ENCODE results near the gene TUBE1.
"Not testable (repeated sequence)": the region's sequence is repeated elsewhere in the genome, so short reads cannot be mapped to it uniquely, and the experiment has no call there.

Gene TUBE1

GRCh38 chr6:112047523-112047922 lies 39.8 kb downstream of the TUBE1 start:
- not testable (repeated sequence) for DNase-seq (ENCODE audit: low read depth, low spot score); H3K36me3 ChIP-seq (ENCODE audit: control insufficient read depth, insufficient read depth, low read length); H3K4me1 ChIP-seq (ENCODE audit: control insufficient read depth, insufficient read depth, low read length); H3K9me3 ChIP-seq (ENCODE audit: control insufficient read depth, insufficient read depth, low read length); H3K4me3 ChIP-seq (ENCODE audit: low read length); H3K27ac ChIP-seq (ENCODE audit: low read length); H3K27me3 ChIP-seq (ENCODE audit: control insufficient read depth, insufficient read depth, low read length)
- no CpG with 5 or more reads among the region's 25 CpGs for WGBS (ENCODE audit: insufficient coverage, insufficient read length)

DNA sequence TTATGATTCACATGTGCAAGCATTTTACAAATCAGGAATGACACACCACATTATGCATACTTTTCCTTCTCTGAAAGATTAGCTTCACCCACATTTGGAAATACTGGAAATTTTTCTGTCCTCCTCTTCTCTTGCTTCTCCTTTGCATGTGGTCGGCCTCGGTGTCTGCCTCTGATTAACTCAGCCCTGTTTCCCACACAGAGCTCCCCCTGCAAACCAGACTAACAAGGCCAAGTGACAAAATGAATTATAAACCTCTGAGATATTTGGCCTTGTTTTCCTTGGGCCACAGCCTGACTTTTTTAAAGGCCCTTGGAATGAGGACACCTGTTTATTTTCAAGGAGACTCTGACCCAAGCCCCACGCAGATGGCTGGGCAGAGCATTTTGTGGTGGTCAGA lies 42.4 kb downstream of the TUBE1 start:
- DNase-seq (ENCODE audit: low read depth, low spot score): no peak
- WGBS (ENCODE audit: insufficient coverage, insufficient read length): no CpG with 5 or more reads among the region's 3 CpGs
- no peaks in the 10 kb centered on the region; the same call in 1 of the 2 replicates for H3K27me3 ChIP-seq (ENCODE audit: control insufficient read depth, insufficient read depth, low read length)
- H3K4me3 ChIP-seq (ENCODE audit: low read length): no peak overlapping the region
- no peaks in the 10 kb centered on the region for H3K9me3 ChIP-seq (ENCODE audit: control insufficient read depth, insufficient read depth, low read length)
- H3K27ac ChIP-seq (ENCODE audit: low read length): no peak overlapping the region
- H3K36me3 ChIP-seq (ENCODE audit: control insufficient read depth, insufficient read depth, low read length): no peaks in the 10 kb centered on the region
- H3K4me1 ChIP-seq (ENCODE audit: control insufficient read depth, insufficient read depth, low read length): no peaks in the 10 kb centered on the region

GRCh38 chr6:112044196-112044595 lies 43.1 kb downstream of the TUBE1 start:
- Histone ChIP-seq H3K36me3 (ENCODE audit: control insufficient read depth, insufficient read depth, low read length) (no peaks in the 10 kb centered on the region), H3K9me3 (ENCODE audit: control insufficient read depth, insufficient read depth, low read length) (no peaks in the 10 kb centered on the region), H3K4me3 (ENCODE audit: low read length) (no peak overlapping the region), H3K27ac (ENCODE audit: low read length) (no peak overlapping the region), H3K4me1 (ENCODE audit: control insufficient read depth, insufficient read depth, low read length) (no peaks in the 10 kb centered on the region), H3K27me3 (ENCODE audit: control insufficient read depth, insufficient read depth, low read length) (no peaks in the 10 kb centered on the region; the same call in 1 of the 2 replicates)
- no CpG with 5 or more reads among the region's 8 CpGs for WGBS (ENCODE audit: insufficient coverage, insufficient read length)
- DNase-seq (ENCODE audit: low read depth, low spot score): no peak

DNA sequence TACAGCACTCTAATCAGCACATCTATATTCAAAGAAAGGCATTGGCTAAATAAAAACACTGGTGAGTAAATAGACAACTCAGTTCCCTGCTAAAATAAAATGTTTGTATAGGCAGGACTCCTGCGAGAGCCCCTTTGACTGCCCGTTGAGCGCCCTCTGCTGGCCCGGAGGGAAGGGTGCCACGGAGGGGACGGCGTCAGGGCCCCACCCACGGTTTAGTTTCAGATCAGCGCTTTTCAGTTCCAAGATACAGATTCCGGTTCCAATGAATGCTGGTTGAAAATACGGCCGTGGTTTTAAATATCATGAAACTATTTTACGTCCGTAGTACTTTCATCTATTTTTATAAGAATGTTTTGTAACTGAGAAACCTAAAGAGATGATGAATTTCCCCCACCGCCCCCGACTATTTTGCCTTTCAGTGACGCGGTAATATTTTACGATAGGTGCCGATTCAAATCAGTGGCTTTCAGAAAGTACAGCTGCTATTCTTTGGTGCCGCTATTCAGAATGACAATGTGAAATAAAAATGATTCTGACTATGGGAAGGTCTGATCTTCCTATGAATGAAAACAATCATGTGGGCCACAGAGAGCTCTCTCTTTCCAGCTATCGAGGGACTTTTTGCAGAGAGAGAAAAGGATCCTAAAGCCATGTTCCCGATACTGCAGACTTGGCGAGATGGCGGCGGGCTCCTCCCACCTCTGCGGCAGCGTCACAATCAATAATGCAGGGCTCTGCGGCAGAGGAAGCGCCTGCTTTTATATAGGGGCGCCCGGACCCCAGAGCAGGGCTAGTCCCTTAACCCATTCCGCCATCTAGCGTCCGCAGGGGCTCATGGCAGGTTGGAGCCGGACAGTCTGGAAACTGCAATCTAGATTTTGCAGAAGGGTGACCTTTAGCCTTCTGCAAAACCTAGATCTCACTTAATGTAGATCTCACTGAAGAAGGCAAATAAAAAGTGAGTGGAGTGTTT lies 44.0 kb downstream of the TUBE1 start:
- WGBS (ENCODE audit: insufficient coverage, insufficient read length): no CpG with 5 or more reads among the region's 36 CpGs
- peak; percentile 78 for DNase-seq (ENCODE audit: low read depth, low spot score)

DNA sequence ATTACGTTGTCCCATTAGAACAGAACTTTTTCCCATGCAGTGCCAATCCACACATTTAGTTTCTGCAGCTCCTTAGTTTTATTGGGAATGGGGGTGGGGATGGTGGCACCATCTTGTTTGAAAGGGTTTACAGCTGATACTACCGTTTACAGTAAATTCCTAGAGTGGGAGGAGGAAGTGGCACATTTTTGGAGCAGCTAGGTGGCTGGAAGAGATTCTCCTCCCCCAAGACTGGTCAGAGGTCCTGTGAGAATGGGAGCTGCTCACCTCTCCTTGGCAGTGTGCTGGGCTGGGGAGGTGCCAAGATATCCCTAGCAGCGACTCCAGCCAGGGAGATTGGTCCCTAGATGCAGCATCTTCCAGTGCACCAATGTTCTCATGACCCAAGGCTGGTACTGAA lies 45.7 kb downstream of the TUBE1 start:
- no peak for DNase-seq (ENCODE audit: low read depth, low spot score)

More for the DNA sequence above, 44.0 kb downstream of the TUBE1 start:
- H3K4me3 ChIP-seq (ENCODE audit: low read length): peak overlapping the region; percentile 55; the same call in 1 of the 2 replicates
- no peak overlapping the region for H3K27ac ChIP-seq (ENCODE audit: low read length)
- no peaks in the 10 kb centered on the region for H3K36me3 ChIP-seq (ENCODE audit: control insufficient read depth, insufficient read depth, low read length)
- H3K27me3 ChIP-seq (ENCODE audit: control insufficient read depth, insufficient read depth, low read length): no peaks in the 10 kb centered on the region; the same call in 1 of the 2 replicates
- H3K9me3 ChIP-seq (ENCODE audit: control insufficient read depth, insufficient read depth, low read length): no peaks in the 10 kb centered on the region
- no peaks in the 10 kb centered on the region; the same call in 1 of the 2 replicates for H3K4me1 ChIP-seq (ENCODE audit: control insufficient read depth, insufficient read depth, low read length)

GRCh38 chr6:112040956-112041355 lies 46.3 kb downstream of the TUBE1 start:
- no peaks in the 10 kb centered on the region for H3K36me3 ChIP-seq (ENCODE audit: control insufficient read depth, insufficient read depth, low read length)
- no peaks in the 10 kb centered on the region; the same call in 1 of the 2 replicates for H3K27me3 ChIP-seq (ENCODE audit: control insufficient read depth, insufficient read depth, low read length)
- no peaks in the 10 kb centered on the region for H3K9me3 ChIP-seq (ENCODE audit: control insufficient read depth, insufficient read depth, low read length)
- no CpG with 5 or more reads among the region's 1 CpG for WGBS (ENCODE audit: insufficient coverage, insufficient read length)
- no peak overlapping the region for H3K27ac ChIP-seq (ENCODE audit: low read length)
- H3K4me3 ChIP-seq (ENCODE audit: low read length): no peak overlapping the region
- no peak for DNase-seq (ENCODE audit: low read depth, low spot score)
- no peaks in the 10 kb centered on the region; the same call in 1 of the 2 replicates for H3K4me1 ChIP-seq (ENCODE audit: control insufficient read depth, insufficient read depth, low read length)

More for the DNA sequence above, 45.7 kb downstream of the TUBE1 start:
- no peaks in the 10 kb centered on the region; the same call in 1 of the 2 replicates for H3K27me3 ChIP-seq (ENCODE audit: control insufficient read depth, insufficient read depth, low read length)
- H3K4me3 ChIP-seq (ENCODE audit: low read length): no peak overlapping the region
- H3K27ac ChIP-seq (ENCODE audit: low read length): no peak overlapping the region
- H3K9me3 ChIP-seq (ENCODE audit: control insufficient read depth, insufficient read depth, low read length): no peaks in the 10 kb centered on the region
- no peaks in the 10 kb centered on the region; the same call in 1 of the 2 replicates for H3K4me1 ChIP-seq (ENCODE audit: control insufficient read depth, insufficient read depth, low read length)
- no peaks in the 10 kb centered on the region for H3K36me3 ChIP-seq (ENCODE audit: control insufficient read depth, insufficient read depth, low read length)
- no CpG with 5 or more reads among the region's 3 CpGs for WGBS (ENCODE audit: insufficient coverage, insufficient read length)

- no peak for DNase-seq (ENCODE audit: low read depth, low spot score)
- H3K27me3 ChIP-seq (ENCODE audit: control insufficient read depth, insufficient read depth, low read length): no peaks in the 10 kb centered on the region
- H3K4me3 ChIP-seq (ENCODE audit: low read length): no peak overlapping the region
- no peaks in the 10 kb centered on the region; the same call in 1 of the 2 replicates for H3K4me1 ChIP-seq (ENCODE audit: control insufficient read depth, insufficient read depth, low read length)
- H3K27ac ChIP-seq (ENCODE audit: low read length): no peak overlapping the region
- no peaks in the 10 kb centered on the region for H3K36me3 ChIP-seq (ENCODE audit: control insufficient read depth, insufficient read depth, low read length)
- no peaks in the 10 kb centered on the region for H3K9me3 ChIP-seq (ENCODE audit: control insufficient read depth, insufficient read depth, low read length)
- WGBS (ENCODE audit: insufficient coverage, insufficient read length): no CpG with 5 or more reads among the region's 2 CpGs
These were observed 47.9 kb downstream of the TUBE1 start for GRCh38 chr6:112039431-112039770.

DNA sequence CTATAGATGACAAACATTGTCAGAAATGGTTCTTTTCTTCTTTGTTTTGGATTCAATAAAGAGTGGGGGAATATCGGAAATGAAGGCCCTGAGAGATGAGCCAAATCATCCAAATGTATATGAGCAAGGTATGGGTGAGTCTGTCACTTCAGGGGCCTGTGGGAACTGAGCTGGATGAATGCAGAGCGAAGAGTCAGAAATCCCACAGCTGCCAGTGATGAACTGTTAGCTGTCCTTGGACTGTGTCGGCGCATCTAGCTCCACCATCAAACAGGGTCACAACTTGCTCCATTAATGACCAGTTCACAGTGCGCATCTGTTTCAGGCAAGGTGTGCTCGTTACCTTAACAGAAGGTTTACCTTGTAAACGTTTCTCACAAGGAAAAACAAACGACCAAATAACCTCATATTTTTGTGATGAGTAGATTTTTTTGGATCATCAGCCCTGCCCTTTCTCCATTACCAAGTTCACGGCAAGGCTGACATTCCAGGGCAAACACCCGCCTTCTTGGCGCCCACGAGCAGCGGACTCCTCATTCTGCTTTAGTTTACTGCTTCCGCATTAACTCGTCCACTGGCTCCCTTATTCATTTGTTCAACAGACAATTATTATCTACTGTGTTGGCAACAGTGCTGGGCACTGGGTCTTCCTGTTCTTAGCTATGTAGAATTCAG lies 48.4 kb downstream of the TUBE1 start:
- Histone ChIP-seq H3K27me3 (ENCODE audit: control insufficient read depth, insufficient read depth, low read length) (no peaks in the 10 kb centered on the region), H3K4me3 (ENCODE audit: low read length) (no peak overlapping the region), H3K9me3 (ENCODE audit: control insufficient read depth, insufficient read depth, low read length) (no peaks in the 10 kb centered on the region), H3K27ac (ENCODE audit: low read length) (no peak overlapping the region), H3K36me3 (ENCODE audit: control insufficient read depth, insufficient read depth, low read length) (no peaks in the 10 kb centered on the region), H3K4me1 (ENCODE audit: control insufficient read depth, insufficient read depth, low read length) (no peaks in the 10 kb centered on the region; the same call in 1 of the 2 replicates)
- DNase-seq (ENCODE audit: low read depth, low spot score): no peak
- WGBS (ENCODE audit: insufficient coverage, insufficient read length): no CpG with 5 or more reads among the region's 15 CpGs

GRCh38 chr6:112038268-112038667 lies 49.0 kb downstream of the TUBE1 start:
- DNase-seq (ENCODE audit: low read depth, low spot score): no peak

GRCh38 chr6:112037783-112038216 lies 49.5 kb downstream of the TUBE1 start:
- no peaks in the 10 kb centered on the region for H3K27me3 ChIP-seq (ENCODE audit: control insufficient read depth, insufficient read depth, low read length)
- no CpG with 5 or more reads among the region's 8 CpGs for WGBS (ENCODE audit: insufficient coverage, insufficient read length)
- H3K4me1 ChIP-seq (ENCODE audit: control insufficient read depth, insufficient read depth, low read length): no peaks in the 10 kb centered on the region; the same call in 1 of the 2 replicates
- no peak overlapping the region for H3K4me3 ChIP-seq (ENCODE audit: low read length)
- no peaks in the 10 kb centered on the region for H3K9me3 ChIP-seq (ENCODE audit: control insufficient read depth, insufficient read depth, low read length)
- DNase-seq (ENCODE audit: low read depth, low spot score): no peak
- H3K36me3 ChIP-seq (ENCODE audit: control insufficient read depth, insufficient read depth, low read length): no peaks in the 10 kb centered on the region
- H3K27ac ChIP-seq (ENCODE audit: low read length): no peak overlapping the region

More at GRCh38 chr6:112038268-112038667, 49.0 kb downstream of the TUBE1 start:
- Histone ChIP-seq H3K9me3 (ENCODE audit: control insufficient read depth, insufficient read depth, low read length) (no peaks in the 10 kb centered on the region), H3K4me1 (ENCODE audit: control insufficient read depth, insufficient read depth, low read length) (no peaks in the 10 kb centered on the region; the same call in 1 of the 2 replicates), H3K27ac (ENCODE audit: low read length) (no peak overlapping the region), H3K4me3 (ENCODE audit: low read length) (no peak overlapping the region), H3K27me3 (ENCODE audit: control insufficient read depth, insufficient read depth, low read length) (no peaks in the 10 kb centered on the region), H3K36me3 (ENCODE audit: control insufficient read depth, insufficient read depth, low read length) (no peaks in the 10 kb centered on the region)
- no CpG with 5 or more reads among the region's 5 CpGs for WGBS (ENCODE audit: insufficient coverage, insufficient read length)

Data from iPS DF 6.9 (cell line).